ENCODE results near the gene DECR2. TPM values are rescaled to one million over a fixed set of nuclear protein-coding genes. Genes with fewer than 3 reads are reported as not detected.
"Not testable (repeated sequence)": the region's sequence is repeated elsewhere in the genome, so short reads cannot be mapped to it uniquely, and the experiment has no call there.

The DECR2 gene
- total RNA-seq, 1 donor from 2014 or later, result 17.4 TPM

GRCh38 chr16:414395-415169, 12.9 kb downstream of the DECR2 start:
- no peak overlapping the region for H3K27ac Mint-ChIP-seq (ENCODE audit: unreplicated experiment)
- H3K9me3 Mint-ChIP-seq (ENCODE audit: unreplicated experiment), result no peaks in the 10 kb centered on the region
- Histone ChIP-seq H3K9me3 (ENCODE audit: insufficient read depth, low read depth, low read length) (no peaks in the 10 kb centered on the region), H3K27me3 (ENCODE audit: insufficient read depth, low read length) (no peaks in the 10 kb centered on the region), H3K79me2 (ENCODE audit: insufficient read depth, low read length) (no peaks in the 10 kb centered on the region), H2AFZ (ENCODE audit: low read depth, low read length) (no peak overlapping the region), H3K4me3 (ENCODE audit: insufficient read depth, low read depth, low read length) (no peak overlapping the region), H3K27ac (ENCODE audit: low read depth, low read length) (no peak overlapping the region), H4K20me1 (ENCODE audit: insufficient read depth, low read length) (no peaks in the 10 kb centered on the region), H3K36me3 (ENCODE audit: insufficient read depth, low read length) (no peaks in the 10 kb centered on the region), H3K4me1 (ENCODE audit: insufficient read depth, low read length) (no peaks in the 10 kb centered on the region), H3K9ac (ENCODE audit: low read length) (no peak overlapping the region), H3K4me2 (ENCODE audit: low read length) (no peak overlapping the region)
- no peaks in the 10 kb centered on the region for H3K27me3 Mint-ChIP-seq (ENCODE audit: low read depth, unreplicated experiment)
- H3K36me3 Mint-ChIP-seq (ENCODE audit: low read depth, unreplicated experiment), result no peaks in the 10 kb centered on the region
- TF ChIP-seq CTCF (IDR thresholded peaks at IDR 0.05; ENCODE audit: insufficient read depth, low read depth, low read length) (no peak), EZH2 (IDR thresholded peaks at IDR 0.05; ENCODE audit: insufficient read depth, low read length) (no peak)
- FAIRE-seq (no peak), DNase-seq (ENCODE audit: low read depth) (peak; percentile 22)
- H3K4me3 Mint-ChIP-seq (ENCODE audit: unreplicated experiment), result no peak overlapping the region
- no peaks in the 10 kb centered on the region for H3K4me1 Mint-ChIP-seq (ENCODE audit: low read depth, unreplicated experiment)

GRCh38 chr16:415170-415498, 13.4 kb downstream of the DECR2 start:
- not testable (repeated sequence) for H3K27ac Mint-ChIP-seq (ENCODE audit: unreplicated experiment); H3K4me2 ChIP-seq (ENCODE audit: low read length); H3K9ac ChIP-seq (ENCODE audit: low read length); H3K4me1 Mint-ChIP-seq (ENCODE audit: low read depth, unreplicated experiment); H3K9me3 ChIP-seq (ENCODE audit: insufficient read depth, low read depth, low read length); H3K9me3 Mint-ChIP-seq (ENCODE audit: unreplicated experiment); H3K36me3 Mint-ChIP-seq (ENCODE audit: low read depth, unreplicated experiment); H3K4me3 Mint-ChIP-seq (ENCODE audit: unreplicated experiment); H3K36me3 ChIP-seq (ENCODE audit: insufficient read depth, low read length); H4K20me1 ChIP-seq (ENCODE audit: insufficient read depth, low read length); FAIRE-seq; H2AFZ ChIP-seq (ENCODE audit: low read depth, low read length); DNase-seq (ENCODE audit: low read depth); H3K79me2 ChIP-seq (ENCODE audit: insufficient read depth, low read length); H3K27me3 Mint-ChIP-seq (ENCODE audit: low read depth, unreplicated experiment); H3K27ac ChIP-seq (ENCODE audit: low read depth, low read length); H3K27me3 ChIP-seq (ENCODE audit: insufficient read depth, low read length); H3K4me1 ChIP-seq (ENCODE audit: insufficient read depth, low read length); H3K4me3 ChIP-seq (ENCODE audit: insufficient read depth, low read depth, low read length)

- peaks cover 15% of the 10 kb centered on the region for H3K27me3 Mint-ChIP-seq (ENCODE audit: low read depth, unreplicated experiment)
- not testable (repeated sequence) for DNase-seq (ENCODE audit: low read depth)
Observed at GRCh38 chr16:422179-422578, 20.5 kb downstream of the DECR2 start.

More at GRCh38 chr16:422179-422578, 20.5 kb downstream of the DECR2 start:
- not testable (repeated sequence) for H3K9me3 Mint-ChIP-seq (ENCODE audit: unreplicated experiment); H3K27ac Mint-ChIP-seq (ENCODE audit: unreplicated experiment); H3K36me3 ChIP-seq (ENCODE audit: insufficient read depth, low read length); H3K9ac ChIP-seq (ENCODE audit: low read length); FAIRE-seq; H3K36me3 Mint-ChIP-seq (ENCODE audit: low read depth, unreplicated experiment); H3K9me3 ChIP-seq (ENCODE audit: insufficient read depth, low read depth, low read length); H3K4me3 ChIP-seq (ENCODE audit: insufficient read depth, low read depth, low read length); H2AFZ ChIP-seq (ENCODE audit: low read depth, low read length); H3K27ac ChIP-seq (ENCODE audit: low read depth, low read length); H3K4me2 ChIP-seq (ENCODE audit: low read length); H3K27me3 ChIP-seq (ENCODE audit: insufficient read depth, low read length); H3K4me3 Mint-ChIP-seq (ENCODE audit: unreplicated experiment)
- H3K79me2 ChIP-seq (ENCODE audit: insufficient read depth, low read length), result peaks cover 11% of the 10 kb centered on the region
- peaks cover 22% of the 10 kb centered on the region for H3K4me1 ChIP-seq (ENCODE audit: insufficient read depth, low read length)
- H3K4me1 Mint-ChIP-seq (ENCODE audit: low read depth, unreplicated experiment), result peaks cover 11% of the 10 kb centered on the region
- H4K20me1 ChIP-seq (ENCODE audit: insufficient read depth, low read length), result peaks cover 10% of the 10 kb centered on the region
